Measurements from ENCODE around the gene MFSD12.

GRCh38 chr19:3589949-3590348, 32.6 kb upstream of the MFSD12 start:
- TF ChIP-seq, protein P1, sequence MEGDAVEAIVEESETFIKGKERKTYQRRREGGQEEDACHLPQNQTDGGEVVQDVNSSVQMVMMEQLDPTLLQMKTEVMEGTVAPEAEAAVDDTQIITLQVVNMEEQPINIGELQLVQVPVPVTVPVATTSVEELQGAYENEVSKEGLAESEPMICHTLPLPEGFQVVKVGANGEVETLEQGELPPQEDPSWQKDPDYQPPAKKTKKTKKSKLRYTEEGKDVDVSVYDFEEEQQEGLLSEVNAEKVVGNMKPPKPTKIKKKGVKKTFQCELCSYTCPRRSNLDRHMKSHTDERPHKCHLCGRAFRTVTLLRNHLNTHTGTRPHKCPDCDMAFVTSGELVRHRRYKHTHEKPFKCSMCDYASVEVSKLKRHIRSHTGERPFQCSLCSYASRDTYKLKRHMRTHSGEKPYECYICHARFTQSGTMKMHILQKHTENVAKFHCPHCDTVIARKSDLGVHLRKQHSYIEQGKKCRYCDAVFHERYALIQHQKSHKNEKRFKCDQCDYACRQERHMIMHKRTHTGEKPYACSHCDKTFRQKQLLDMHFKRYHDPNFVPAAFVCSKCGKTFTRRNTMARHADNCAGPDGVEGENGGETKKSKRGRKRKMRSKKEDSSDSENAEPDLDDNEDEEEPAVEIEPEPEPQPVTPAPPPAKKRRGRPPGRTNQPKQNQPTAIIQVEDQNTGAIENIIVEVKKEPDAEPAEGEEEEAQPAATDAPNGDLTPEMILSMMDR (IDR thresholded peaks at IDR 0.05): no peak
- no peak for TF ChIP-seq POLR2AphosphoS5 (IDR thresholded peaks at IDR 0.05)
